ENCODE results near the gene EPN1.
"Not testable (repeated sequence)": the region's sequence is repeated elsewhere in the genome, so short reads cannot be mapped to it uniquely, and the experiment has no call there.

The EPN1 gene

GRCh38 chr19:55730378-55730777 is 55.4 kb downstream of the EPN1 start:
- not testable (repeated sequence) for DNase-seq

- no peak for DNase-seq
These were observed 63.3 kb downstream of the EPN1 start, which contains the start of gene NLRP9 for GRCh38 chr19:55738302-55738701. Gene NLRP9, minus strand, starts transcription at chr19:55738402. Its CDS starts 28 bp downstream, at chr19:55738374.

- DNase-seq, result no peak
These were observed 75.7 kb downstream of the EPN1 start for GRCh38 chr19:55750715-55751114.

GRCh38 chr19:55753401-55753800 is 78.4 kb downstream of the EPN1 start:
- DNase-seq, result no peak

- not testable (repeated sequence) for DNase-seq
These were observed 81.8 kb downstream of the EPN1 start for GRCh38 chr19:55756808-55757207.

- not testable (repeated sequence) for DNase-seq
These were observed 83.8 kb downstream of the EPN1 start, which contains the start of gene RFPL4A for GRCh38 chr19:55758797-55759196. Gene RFPL4A, plus strand, starts transcription at chr19:55759097. Its CDS starts 2,704 bp downstream, at chr19:55761801.
